HuH-7 (cell line): Measurements from ENCODE around the gene RCE1.
"Not testable (repeated sequence)": the region's sequence is repeated elsewhere in the genome, so short reads cannot be mapped to it uniquely, and the experiment has no call there.

Source experiments
- DNase-seq: peaks from one replicate; pipeline ENCODE4 v3.0.0; 2011; ENCODE audit warnings: low spot score

Gene RCE1

GRCh38 chr11:66842896-66843775 is at the start of gene RCE1:
Gene RCE1 (plus strand): TSS chr11:66843441. CDS start chr11:66843456, 15 bp downstream.
- peak; percentile 100 for DNase-seq

- not testable (repeated sequence) for DNase-seq
These were observed 43.4 kb upstream of the RCE1 start for GRCh38 chr11:66799815-66800214.

GRCh38 chr11:66800720-66801428 is 42.4 kb upstream of the RCE1 start:
- no peak for DNase-seq

DNA sequence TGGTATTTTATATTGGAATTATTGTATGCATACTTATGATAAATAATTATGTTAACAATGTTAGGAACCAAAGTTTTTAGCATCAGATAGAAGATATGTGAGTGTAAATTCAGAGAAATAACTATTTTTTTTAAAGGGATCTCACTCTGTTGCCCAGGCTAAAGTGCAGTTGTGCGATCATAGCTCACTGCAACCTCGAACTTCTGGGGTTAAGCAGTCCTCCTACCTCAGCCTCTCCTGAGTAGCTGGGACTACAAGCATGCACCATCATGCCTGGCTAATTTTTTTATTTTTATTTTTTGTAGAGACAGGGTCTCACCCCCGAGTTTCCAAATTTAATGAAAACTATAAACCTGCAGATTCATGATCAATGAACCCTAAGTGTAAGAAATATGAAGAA is 33.6 kb upstream of the RCE1 start:
- DNase-seq, result no peak

- no peak for DNase-seq
These were observed 32.6 kb upstream of the RCE1 start for GRCh38 chr11:66810576-66811185.

DNA sequence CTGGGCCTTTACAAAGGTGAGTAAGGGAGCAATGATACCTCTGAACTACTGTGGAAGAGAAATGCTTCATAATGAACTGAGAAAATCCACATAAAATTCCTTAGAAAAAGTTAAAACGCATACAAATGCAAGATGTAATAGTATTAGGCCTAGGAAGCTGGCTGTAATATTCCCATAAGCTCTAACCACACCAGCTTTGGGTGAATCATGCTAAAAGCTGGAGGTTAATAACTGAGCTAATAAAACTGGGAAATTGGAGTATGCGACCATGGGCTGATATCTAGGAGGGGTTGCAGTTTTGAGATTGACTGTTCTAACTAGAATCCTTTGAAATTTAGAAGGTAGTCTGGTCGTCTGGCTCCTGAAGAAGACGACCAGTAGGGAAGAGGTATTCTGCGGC is 28.6 kb upstream of the RCE1 start:
- no peak for DNase-seq

DNA sequence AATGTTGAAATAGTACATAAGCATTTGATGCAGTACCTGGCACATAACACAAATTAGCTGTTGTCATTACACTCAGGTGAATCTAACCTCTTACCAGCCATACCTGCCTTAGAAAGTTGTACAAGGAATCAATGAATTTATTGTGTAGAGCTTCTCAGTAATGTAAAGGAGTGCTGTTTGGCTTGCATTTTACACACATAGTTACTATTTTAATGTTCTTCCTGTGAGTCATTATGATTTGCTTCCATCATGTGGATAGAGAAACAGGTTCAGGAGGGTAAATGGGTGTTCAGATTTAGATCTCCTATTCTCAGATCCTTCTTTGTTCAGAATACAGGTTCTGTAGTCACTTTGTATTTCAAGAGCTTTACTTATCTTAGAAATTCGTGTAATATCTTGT is 27.6 kb upstream of the RCE1 start:
- no peak for DNase-seq

DNA sequence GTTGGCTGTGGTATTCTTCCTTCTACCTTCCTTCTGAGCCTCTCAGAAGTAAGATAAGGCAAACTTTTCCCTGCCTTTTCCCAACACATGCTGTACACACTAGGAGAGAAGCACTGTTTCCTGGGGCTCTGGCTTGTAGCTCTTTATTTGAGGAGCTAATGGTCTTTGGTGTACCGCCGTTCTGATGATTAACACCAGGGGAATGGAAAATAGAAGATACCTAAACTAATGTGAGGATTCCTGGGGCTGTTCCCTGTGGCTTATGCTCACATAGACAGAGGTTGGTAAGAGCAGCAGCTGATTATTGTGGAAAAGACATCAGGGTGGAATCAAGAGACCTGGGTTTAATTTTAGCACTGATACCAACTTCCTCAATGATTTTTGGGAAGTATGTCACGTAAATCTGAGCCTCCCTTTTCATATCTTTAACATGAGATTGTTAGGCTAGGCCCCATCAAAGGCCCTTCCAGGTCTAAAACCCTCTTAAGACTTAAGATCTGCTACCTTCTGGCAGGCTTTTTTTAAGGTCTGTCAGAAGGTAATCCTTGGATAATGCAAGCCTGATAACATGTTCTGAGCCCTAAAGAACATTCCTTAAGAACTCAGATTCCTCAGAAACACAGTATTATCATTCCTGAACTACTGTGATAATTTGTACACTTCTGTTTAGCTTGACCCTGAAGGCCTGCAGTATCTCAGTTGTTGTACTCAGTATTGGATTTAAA is 24.8 kb upstream of the RCE1 start:
- DNase-seq, result no peak

- no peak for DNase-seq
These were observed 22.9 kb upstream of the RCE1 start for GRCh38 chr11:66820381-66820780.

GRCh38 chr11:66820901-66821300 is 22.3 kb upstream of the RCE1 start:
- no peak for DNase-seq

GRCh38 chr11:66823700-66824099 is 19.5 kb upstream of the RCE1 start:
- DNase-seq, result no peak

GRCh38 chr11:66824573-66824972 is 18.7 kb upstream of the RCE1 start:
- DNase-seq, result not testable (repeated sequence)

DNA sequence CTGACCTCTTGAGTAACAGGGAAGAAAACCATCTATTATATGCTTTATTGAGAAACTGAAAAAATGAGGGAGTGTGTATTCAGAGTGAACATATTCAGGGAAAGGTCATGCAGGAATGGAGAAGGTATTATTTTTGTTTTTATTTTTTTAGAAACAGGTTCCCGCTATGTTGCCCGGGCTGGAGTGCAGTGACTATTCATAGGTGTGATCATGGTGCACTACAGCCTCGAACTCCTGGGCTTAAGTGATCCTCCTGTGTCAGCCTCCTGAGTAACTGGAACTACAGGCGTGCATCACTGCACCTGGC is 8.7 kb upstream of the RCE1 start:
- DNase-seq, result no peak

- DNase-seq, result no peak
These were observed 8.3 kb upstream of the RCE1 start for GRCh38 chr11:66834943-66835342.

DNA sequence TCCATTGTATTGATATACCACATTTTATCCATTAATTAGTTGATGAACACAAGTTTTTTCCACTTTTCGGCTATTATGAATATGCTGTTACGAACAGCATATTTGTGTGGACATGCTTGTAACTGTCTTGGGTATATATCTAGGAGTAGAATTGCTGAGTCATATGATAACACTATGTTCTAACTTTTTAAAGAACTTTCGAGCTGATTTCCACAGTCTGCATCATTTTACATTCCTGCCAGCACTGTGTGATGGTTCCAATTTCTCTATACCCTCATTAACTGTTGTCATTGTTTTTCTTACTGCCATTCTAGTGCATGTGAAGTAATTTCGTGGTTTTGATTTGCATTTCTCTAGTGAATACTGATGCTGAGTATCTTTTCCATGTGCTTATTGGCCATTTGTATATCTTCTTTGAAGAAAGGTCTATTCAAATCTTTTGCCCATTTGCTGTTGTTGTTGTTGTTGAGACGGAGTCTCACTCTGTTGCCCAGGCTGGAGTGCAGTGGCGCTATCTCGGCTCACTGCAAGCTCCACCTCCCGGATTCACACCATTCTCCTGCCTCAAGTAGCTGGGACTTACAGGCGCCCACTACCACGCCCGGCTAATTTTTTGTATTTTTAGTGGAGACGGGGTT is 7.4 kb upstream of the RCE1 start:
- no peak for DNase-seq

DNA sequence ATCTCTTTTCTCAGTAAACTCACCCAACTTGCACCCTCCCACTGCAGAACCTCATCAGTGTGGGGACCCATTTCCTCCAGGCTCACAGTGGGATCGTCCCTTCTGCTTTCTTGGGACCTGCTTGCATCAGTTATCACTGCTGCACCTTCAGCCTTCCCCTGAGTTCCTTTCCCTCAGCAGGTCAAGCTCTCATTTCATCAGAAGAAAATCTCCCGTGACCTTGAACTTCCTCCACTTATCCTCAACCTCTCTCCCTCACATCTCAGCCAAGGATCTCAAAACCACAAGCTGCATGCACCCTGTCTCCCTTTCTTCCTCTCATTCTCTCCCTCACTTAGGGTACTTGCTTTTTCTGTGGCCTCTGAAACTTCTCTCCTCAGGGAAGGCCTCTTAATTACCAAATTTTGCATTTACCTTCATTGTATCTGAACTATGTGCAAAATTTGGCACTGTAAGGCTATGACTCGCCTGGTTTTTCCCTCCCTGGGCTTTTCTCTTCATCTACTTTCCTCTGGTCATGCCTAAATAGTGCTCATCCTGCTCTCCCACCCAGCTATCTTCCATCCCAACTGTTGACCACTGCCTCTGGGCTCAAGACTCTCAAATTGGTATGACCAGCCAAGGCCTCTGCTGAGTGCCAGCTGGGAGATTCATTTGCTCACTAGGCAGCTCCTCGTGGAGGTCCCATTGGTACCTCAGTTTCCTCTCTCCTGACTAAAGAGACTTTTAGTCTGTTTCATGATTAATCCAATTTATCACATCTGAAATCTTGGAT is 2.7 kb upstream of the RCE1 start:
- DNase-seq, result no peak

DNA sequence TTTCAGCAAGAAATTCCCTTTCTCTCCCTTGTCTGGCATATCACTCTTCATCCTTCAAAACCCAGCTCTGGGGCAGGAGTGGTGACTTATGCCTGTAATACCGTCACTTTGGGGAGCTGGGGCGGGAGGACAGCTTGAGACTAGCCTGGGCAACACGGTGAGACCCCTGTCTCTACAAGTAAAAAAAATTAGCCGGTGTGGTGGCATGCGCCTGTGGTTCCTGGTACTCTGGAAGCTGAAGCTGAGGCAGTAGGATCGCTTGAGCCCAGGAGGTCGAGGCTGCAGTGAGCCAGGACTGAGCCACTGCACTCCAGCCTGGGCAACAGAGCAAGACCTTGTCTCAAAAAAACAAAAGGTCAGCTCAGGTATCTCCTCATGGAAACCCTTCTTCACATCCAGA is 1.4 kb upstream of the RCE1 start:
- DNase-seq, result no peak

DNA sequence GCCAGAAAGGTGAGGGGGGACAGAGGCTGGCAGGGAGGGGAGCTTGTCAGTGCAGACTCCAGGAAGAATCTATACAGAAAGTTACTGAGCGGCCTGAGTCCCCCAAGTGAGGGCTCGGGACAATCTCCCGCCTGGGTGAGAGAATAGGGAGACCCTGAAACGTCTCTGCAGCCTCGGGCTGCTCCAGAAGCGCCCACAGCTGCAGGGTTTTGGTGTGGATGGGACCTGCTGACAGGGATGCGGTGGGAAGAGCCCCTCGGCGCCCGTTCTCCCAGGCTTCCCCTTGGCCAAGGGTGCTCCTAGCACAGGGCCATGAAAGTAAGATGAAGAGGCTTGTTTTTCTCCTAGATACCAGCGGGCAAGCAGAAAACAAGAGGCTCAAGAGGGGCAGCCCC is 743 bp upstream of the RCE1 start:
- peak; percentile 96 for DNase-seq

GRCh38 chr11:66843776-66844495 is 695 bp downstream of the RCE1 start:
- no peak for DNase-seq

GRCh38 chr11:66844496-66845142 is 1.4 kb downstream of the RCE1 start:
- DNase-seq, result peak; percentile 61
